ENCODE data around the gene GLA. TPM values are rescaled to one million over a fixed set of nuclear protein-coding genes. Genes with fewer than 3 reads are reported as not detected.

Gene GLA
- 23.6 and 25.3 TPM in 2 replicates for total RNA-seq

GRCh38 chrX:101407748-101408531 is at the start of gene GLA, which contains the start of gene HNRNPH2:
Gene GLA (minus strand): TSS chrX:101407925. CDS start chrX:101407903, 22 bp downstream.
Gene HNRNPH2 (plus strand): TSS chrX:101408222. CDS start chrX:101411989, 3,767 bp downstream.

DNA sequence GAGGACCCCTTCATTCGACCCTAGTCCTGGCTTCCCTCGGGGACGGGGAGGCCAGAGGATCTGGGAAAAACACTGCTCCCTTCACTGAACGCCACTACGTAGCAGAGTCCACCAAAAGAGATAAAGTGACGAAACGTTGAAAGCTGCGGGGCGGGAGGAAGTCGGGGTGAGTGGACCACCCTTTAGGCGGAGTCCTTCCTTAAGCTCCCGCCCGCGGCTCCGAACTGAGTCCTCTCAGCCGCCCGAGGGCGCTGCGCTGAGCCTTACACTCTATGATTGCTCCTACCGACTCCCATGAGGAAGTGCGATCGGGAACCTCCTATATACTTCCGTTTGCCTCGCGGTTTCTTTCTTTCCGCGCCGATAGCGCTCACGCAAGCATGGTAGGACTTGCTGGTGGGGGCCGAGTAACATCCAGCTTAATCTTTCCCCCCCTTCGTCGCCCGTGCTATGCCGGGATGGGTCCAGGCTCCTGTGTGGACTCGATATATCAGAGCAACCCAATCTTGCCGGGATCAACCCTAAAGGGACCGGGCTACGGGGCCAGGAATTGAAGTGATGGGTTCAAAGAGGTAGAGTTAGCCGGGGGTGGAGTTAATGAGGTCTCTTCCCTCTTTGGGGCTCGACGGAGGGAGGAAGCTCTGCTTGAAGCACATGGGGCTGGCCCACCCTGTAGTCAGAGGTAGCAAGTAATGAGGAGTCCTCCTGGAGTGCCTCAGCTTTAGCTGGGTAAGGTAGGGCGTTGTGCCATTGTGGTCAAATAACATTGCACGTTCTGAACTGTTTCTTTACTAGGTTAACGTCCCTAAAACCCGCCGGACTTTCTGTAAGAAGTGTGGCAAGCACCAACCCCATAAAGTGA is 16.8 kb downstream of the GLA start, which contains the start of gene RPL36A:
RPL36A (plus strand) TSS at position 348 of the 862 bp plus-strand sequence; CDS start at position 381, 33 bp downstream.

GRCh38 chrX:101385795-101386541 is 21.8 kb downstream of the GLA start, which contains the start of gene BTK:
Gene BTK (minus strand): TSS chrX:101386191. CDS start chrX:101375284, 10,907 bp downstream.

GRCh38 chrX:101348452-101349192 is 59.1 kb downstream of the GLA start, which contains the start of gene TIMM8A:
Gene TIMM8A (minus strand): TSS chrX:101348742. CDS start chrX:101348664, 78 bp downstream.

Other genes starting within 250 kb of the GLA start
- gene DRP2, start 188.1 kb downstream of the GLA start, total RNA-seq, result 0.57 and 0.74 TPM in 2 replicates
- gene TAF7L, start 116.6 kb downstream of the GLA start, total RNA-seq, result 0.37 and 0.43 TPM in 2 replicates
- gene TIMM8A, start 59.2 kb downstream of the GLA start, total RNA-seq, result 2.1 and 2.6 TPM in 2 replicates
- gene BTK, start 21.7 kb downstream of the GLA start, total RNA-seq, result not detected in 2 replicates
- 507 and 859 TPM in 2 replicates for gene RPL36A, start 16.9 kb downstream of the GLA start, total RNA-seq
- gene HNRNPH2, start 297 bp upstream of the GLA start, total RNA-seq, result 87.5 and 102 TPM in 2 replicates
- 4.1 and 4.8 TPM in 2 replicates for gene ARMCX4, start 77.5 kb upstream of the GLA start, total RNA-seq
- 49.4 and 60.6 TPM in 2 replicates for gene ARMCX1, start 142.6 kb upstream of the GLA start, total RNA-seq
- 25.2 and 29.9 TPM in 2 replicates for gene ARMCX6, start 210.1 kb upstream of the GLA start, total RNA-seq
- gene ARMCX3, start 215.2 kb upstream of the GLA start, total RNA-seq, result 61.2 and 90.8 TPM in 2 replicates

All from smooth muscle cell of bladder (primary cell).